ENCODE results near the gene HOXC9.

Gene HOXC9

DNA sequence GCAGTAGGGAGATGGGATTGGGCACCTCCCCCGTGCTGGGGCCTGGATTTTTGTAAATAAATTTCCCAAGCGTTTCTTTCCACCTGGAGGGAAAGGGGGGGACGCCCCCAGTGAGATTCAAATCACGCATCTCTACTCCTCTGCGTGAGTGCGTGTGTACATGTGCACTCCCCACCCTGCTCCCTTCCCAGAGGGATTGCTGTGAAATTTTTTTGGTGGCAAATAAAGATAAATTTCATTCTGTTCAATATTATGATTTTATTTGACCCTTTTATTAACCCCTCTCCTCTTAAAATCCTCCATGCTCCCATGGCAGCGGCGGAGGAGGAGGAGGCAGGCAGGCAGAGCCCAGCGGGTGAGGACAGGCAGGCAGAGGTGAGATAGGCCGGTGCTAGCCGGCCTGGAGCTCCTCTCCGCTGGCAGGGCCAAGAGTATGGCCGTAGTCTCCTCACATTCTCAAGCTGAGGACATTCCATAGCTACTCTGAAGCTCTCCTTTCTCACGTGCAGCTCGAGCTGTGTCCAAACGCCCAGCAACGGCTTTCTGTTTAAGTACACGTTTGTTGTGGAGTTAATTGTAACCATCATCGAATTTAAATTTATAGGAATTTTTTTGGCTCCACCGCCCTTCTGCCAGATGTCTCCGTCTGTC, 23.7 kb upstream of the HOXC9 start:
- DNase-seq = no peak

DNA sequence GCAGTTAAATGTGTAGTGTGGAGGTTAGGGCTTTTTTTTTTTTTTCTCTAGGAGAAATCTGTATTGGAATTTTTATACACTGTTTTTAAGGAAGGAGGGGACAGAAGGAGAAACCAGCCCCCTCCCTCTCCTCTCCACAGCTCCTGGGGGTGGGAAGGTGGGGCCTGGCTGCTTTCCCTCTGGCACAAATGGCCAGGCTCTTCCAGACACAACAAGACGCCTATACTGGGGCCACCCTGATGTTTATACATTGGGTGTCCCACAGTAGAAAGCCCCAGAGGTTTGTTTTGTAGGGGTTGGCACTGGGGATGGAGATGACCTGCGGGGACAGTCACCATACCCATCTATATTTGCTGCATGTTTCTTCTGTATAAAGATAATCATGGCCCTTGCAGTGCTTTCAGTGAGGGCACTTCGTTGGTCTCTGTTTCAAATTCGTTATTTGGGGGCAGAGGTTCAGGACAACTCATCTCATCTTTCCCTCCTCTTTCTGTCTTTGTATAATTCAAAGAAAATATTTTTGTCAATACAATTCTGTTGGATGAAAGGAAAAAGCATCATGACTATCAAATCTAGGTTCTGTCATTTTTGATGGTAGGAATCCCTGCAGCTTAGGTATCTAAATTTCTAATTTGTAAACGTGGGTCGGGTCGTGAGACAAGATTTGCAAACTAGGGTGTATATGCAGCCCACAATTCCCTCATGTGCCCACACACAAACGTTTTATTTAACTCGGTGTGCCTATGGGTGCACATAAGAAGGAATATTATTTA, 23.0 kb upstream of the HOXC9 start:
- no peak for DNase-seq

DNA sequence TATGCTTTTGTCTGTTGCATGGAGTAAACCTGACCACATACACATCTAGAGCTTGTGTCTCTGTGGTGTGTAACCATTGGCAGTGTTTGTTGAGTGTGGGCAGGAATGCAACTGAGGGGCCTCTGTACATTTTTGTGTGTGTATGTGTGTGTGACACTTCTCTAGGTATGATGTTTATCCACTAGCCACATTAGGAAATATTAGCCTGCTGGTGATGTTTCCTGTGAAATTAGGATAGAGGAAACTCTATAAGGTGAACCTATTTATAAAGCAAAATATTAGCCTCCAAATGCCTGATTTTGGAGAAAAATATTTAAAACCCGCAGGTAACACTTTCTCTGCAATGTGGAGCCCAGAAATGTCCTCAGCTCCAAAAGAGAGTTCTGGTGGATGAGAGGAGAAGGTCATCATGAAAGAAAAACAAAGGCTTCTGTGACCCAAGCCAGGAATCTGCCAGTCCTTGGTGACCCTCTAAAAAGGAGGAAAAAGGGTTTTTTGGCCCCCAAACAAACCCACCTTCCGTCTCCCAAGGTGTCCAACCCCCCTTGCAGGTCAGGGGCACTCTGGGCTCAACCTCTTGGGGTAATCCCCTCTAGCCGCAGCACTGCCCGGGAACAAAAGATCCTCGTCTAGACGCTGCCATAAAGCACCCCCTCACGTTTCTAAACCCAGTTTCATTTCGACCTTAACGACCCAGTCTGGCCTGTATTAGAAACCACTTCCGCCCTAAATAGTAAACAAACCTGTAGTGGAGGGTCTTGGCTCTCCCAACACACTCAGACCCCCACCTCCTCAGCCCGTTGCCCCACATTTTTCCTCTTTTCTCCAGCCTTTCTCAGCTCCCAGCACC, 22.1 kb upstream of the HOXC9 start:
- no peak for DNase-seq

DNA sequence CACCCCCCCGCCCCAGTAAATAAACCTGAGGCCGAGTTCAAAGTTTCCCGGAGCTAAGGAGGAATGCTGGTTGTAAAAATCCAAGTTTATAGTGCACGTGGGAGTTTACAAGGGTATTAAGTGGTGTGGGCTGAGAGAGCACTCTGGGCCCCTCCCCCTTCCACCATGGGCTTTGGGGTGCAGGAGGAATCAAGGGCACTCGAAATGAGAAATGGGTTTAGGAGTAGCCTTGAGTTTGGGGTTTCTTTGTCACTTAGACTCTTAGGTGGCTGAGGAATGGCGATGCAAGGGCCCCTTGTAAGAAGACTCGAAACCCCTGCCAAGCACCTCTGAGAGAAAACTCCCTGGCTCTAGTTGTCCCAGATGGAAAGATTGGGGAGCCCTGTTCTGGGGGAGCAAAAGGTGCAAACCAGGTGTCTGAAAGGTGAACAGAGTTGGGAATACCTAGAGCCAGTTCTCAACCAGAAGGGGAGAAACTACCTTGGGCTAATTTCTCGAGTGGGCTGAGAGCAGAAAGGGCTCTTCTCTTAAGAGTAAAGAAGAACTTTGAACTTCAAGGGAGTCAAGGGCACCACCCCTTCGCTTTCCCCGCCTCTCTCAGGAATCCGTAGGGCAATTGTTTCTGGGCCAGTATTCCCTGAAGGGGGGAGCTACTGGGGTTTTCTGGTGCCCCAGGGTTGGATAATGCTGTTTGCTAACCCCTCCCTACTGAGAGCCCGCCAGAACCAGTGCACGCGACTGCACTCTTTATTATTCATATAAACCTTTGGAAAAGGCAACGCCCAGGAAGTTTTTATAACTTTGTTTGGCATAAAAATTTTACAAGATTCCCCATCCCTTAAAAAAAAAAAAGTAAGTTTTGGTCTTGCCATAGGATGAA, 21.2 kb upstream of the HOXC9 start:
- DNase-seq = no peak

DNA sequence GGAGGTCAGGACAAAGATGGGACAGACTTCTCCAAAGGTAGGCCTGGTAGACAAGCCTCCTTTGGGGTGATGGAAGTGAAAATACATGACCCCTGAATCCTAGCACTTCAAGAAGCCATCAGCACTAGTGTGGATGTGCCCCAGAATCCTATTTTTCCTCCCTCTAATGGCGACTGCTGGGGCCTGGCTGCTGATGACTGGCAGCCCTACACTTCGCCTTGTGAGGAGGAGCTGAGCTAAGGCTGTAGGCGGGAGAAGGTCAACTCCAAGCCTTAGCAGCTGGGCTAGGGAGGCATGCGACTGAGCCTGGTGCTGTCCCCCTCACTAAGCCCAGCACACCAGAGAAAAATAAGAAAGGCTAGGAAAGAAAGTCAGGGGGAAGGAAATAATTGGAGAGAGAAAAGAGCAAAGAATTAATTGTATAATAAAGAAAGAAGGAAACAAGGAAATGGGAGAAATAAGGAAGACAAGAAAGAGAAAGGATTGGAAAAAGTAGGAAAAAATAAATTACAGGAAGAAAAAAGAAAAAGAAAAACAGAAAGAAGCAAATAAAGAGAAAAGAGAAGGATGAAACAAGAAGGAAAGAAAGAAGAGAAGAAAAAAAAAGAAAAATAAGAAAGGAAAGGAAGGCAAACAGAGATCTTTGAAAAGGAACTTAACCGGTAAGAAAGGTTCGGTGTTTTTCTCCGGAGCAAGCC, 19.7 kb upstream of the HOXC9 start:
- no peak for DNase-seq

DNA sequence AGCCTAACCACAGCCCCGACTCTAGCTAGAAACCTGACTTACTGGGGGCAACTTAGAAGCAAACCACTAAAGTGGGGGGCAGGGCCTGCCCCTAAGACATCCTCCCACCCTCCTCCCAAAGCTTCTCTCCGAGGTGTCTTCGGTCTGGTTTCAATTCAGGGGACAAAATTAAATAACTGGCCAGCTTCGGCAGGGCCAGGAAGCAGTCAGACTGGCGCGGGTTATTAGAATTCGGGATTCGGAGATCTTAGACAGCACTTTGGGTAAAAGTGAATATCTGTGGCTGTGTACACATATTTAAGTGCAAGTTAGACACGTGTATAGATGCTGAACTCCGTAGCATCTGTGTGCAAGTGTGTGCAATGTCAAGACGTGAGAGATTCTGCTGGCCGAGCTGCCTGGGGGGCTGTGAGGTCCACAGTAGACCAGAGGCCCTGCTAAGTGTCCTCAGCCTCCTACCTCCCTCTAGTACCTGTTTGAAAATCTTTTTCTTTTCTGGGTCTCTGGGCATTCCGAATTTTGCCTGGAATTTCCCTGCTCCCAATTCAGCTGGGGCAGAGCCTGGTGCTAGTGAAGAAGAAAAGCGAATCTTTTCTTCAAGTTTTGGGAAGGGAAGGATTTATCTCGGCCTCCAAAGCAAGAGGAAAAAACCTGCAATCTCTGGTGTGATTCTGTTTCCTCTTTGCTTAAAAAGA, 19.0 kb upstream of the HOXC9 start:
- DNase-seq = no peak

DNA sequence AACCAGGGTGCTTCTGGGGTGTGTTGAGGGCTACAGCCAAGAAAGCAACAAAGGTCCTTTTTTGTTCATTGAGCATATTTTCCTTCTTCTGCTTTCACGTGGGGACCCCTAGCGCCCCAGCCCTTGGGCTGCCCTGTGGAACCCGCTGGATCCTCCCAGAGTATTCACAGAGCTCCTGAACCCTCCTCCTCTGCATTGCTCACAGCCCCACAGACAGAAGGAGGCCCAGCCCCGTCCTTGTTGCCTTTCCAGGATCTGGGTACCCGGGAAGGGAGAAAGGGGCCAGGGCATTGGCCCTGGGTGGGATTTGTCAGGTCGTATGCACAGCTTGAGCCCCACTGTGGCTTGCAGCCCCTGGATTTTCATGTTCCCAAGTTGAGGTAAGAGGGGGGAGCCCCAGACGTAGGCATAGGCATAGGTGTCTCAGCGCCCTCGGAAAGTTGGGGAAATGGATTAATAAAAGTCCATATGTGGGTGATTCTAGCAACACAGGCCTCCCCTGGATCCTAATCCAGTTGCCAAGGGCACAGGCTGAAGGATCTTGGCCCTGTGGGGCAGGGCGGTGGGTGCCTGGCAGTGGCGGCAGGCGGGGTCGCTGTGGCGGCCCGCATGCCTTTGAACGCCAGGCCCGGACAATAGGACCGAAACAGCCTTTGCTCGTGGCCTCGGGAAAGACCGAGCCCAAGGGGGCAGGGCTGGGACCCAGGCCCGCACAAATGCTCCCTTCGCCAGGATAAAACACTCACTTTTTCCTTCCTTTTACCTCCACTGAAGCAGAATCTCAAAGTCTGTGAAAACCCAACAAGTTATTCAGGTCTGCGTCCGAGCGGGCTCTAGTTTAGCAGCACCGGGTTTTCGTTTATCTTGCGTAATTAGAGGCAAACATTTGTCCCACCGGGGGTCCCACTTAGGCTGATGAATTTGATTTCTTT, 18.1 kb upstream of the HOXC9 start:
- no peak for DNase-seq

DNA sequence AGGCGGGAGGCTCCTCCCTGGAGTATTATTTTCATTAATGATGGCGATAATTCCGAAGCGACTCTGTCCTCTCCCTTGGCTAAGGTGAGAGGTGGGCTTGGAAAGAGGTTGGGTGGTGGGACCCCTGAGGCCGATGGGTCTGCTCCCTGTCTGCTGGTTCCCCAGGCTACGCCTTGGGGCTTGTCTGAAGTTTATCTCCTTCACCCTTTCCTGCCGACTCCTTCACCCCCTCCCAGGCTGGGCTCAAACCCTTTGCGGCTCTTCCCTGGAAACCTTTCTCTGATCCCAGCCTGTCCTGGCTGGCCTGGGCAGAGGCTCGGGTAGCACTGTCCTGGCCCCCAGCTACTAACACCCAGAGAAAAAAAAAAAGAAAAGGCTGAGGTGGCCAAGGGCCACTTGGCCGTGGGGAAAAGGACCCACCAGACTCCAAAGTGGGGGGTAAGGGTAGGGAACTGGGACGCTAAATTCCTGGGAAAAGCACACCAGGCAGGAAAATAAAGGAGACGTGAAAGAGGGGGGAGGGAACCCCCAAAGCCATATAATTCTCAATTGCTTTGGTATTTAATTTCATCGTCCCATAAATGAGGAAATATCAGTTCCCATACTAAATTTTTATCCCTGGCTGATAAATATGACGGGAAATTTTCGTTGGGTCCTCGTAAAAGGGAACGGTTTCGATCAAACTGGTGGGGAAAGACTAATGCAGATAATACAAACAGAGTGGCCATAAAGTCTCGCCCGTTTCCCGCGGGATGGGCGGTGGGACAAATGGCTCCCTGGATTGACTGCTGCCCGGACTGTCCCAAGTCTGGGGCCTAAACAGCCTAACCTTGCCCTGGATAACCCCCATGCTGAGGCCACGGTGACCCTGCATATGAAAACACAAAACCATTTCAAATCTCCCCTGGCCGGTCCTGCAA, 17.1 kb upstream of the HOXC9 start:
- no peak for DNase-seq

DNA sequence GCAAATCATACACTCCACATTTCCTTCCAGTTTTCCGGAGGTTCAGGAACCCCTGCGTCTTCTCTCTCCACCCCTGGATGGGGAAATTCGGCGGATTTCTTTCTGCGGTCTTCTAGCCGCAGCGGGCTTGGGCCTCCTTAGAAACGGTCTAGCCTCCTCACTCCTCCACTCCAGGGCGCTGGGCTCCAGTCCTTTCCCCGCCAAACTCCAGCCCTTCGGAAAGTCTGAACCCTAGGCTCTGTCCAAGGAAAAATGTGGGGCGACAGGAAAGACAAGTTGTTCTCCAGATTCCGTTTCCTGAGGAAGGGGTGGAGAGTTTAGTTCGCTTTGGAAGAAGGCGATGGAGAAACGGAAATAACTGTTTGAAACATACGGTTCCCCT, 16.4 kb upstream of the HOXC9 start:
- DNase-seq = no peak

DNA sequence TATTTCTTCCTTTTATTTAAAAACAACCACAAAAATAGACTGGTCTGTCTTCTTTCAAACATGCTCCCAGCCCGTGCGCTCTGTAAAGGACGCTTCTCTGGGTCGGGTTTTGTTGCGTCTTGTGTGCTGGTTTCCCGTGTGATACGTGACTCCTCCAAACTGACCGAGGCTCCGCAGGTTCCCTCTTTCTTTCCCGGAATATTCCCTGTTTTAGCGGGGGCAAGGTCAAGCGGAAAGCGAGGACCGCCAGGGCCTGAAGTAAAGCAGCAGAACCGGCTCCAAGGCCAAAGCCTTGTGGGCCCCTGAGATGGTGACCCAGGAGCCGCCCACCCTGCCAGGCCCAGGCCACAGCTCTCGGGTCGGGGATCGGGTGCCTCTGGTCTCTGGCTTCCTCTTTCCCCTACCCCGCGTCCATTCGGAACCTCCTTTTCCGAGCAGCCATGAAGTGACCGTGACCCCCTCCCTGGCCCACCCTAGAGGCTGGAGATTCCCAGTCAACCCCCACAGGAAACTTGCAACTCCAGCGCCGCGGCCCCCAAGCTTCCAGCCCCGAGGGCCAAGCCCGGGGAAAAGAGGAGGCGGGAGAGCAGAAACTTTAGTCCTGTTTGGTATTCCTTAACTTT, 15.9 kb upstream of the HOXC9 start:
- no peak for DNase-seq

DNA sequence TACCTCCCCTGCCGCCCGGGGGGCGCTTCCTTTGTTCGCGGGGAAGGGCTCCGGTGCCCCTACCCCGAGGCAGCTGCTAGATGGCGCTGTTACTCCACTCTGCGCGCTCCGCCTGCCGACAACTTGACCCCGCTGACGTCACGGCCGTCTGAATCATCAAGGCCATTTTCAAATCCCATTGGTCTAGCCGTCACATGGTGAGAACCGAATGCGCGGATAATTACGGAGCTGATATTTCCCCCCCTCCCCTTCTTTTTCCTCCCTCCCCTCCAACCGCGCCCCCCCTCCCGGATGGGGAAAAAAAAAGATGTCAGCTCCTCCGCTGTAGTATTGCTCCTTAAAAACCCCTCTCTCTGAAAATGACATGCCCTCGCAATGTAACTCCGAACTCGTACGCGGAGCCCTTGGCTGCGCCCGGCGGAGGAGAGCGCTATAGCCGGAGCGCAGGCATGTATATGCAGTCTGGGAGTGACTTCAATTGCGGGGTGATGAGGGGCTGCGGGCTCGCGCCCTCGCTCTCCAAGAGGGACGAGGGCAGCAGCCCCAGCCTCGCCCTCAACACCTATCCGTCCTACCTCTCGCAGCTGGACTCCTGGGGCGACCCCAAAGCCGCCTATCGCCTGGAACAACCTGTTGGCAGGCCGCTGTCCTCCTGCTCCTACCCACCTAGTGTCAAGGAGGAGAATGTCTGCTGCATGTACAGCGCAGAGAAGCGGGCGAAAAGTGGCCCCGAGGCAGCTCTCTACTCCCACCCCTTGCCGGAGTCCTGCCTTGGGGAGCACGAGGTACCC, 14.9 kb upstream of the HOXC9 start, which contains the start of gene HOXC10:
Gene HOXC10, plus strand, starts transcription at position 246 of the 791 bp plus-strand sequence. Its CDS starts 114 bp downstream, at position 360.
- peak; percentile 68 for DNase-seq

DNA sequence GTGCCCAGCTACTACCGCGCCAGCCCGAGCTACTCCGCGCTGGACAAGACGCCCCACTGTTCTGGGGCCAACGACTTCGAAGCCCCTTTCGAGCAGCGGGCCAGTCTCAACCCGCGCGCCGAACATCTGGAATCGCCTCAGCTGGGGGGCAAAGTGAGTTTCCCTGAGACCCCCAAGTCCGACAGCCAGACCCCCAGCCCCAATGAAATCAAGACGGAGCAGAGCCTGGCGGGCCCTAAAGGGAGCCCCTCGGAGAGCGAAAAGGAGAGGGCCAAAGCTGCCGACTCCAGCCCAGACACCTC, 14.3 kb upstream of the HOXC9 start:
- no peak for DNase-seq

DNA sequence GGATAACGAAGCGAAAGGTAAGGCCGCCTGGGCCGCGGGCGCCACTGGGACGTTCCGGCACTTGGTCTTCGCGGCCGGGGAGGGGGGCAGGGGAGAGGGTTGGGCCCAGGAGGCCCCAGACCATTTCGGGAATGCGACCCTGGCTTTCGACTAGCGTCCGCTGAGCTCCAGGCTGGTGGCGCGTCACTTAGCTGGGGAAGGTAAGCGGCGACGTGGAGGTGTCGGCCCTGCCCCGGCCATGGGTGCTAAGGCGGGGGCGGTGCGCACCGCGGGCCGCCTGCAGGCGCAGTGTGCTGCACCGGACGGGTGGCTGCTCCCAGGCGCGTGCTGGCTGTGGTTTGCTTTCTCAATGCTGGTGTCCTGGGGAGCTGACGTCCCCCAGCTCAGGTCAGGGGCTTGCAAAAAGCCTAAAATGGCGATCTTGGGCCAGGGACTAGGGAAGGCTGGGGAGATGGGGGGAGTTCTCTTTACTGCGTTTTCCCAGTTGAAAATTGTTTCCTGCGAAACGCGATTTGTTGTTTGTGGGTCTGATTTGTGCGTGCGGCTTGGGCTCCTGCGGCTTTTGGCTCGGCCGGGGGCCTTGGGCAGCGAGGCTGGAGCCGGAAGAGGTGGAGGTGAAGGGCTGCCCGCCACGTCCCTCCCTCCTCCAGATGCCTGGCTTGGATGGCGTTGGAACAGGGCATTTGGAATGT, 13.8 kb upstream of the HOXC9 start:
- DNase-seq = no peak

DNA sequence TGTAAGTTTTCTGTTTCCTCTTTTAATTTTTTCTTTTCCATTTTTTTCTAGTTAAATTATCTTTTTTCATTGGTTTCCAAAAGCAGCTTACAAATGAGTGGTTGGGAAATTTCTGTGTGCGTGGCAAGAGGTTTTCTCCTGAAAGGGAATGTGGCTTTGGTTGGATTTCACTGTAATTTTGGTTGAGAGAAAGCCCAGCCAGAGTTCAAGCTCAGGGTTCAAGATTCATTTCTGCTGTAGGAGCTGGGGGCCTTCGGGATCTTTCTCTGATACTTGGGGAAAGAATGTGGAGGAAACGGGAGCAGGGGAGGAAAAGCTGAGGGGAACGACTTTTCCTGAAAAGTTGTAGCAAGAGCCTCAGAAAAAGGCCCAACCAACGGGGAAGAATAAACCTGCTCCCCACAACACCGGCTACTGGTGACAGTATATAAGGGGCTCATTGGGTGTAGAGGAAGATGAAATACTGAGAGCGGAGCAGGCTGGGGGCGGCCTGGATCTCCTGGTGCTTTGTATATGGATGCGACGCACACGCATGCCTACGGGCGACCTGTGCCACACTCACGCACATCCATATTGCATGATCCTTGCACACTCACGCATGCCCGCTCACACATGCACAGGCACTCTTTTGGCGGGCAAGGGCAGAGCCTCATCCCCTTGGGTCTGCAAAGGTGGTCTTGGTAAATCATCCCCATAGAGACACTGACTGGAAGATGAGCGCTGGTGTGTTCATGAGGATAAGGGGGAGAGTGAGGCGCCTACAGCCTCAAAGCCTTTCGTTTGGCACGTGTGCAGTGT, 13.1 kb upstream of the HOXC9 start:
- DNase-seq = no peak

DNA sequence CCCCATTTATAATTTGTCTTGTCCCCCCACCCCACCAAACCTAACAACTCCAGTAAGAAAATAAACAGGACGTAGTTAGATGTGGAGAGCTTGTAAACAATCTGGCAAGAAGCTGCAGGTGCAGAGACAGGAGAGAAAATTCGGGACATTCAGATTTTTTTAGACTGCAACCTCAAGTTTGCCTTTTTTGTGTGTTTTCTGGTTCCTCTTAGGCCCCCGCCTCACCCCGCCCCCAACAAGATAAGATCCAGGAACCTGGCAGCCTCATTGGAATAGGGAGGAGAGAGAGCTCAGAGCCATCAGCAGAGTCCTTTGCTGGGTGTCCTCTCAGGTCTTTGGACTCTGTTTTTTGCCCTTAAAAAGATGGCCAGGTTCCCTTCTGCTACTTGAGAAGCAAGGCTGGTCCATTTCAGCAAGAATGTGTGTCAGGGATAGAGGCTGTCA, 12.2 kb upstream of the HOXC9 start:
- no peak for DNase-seq

DNA sequence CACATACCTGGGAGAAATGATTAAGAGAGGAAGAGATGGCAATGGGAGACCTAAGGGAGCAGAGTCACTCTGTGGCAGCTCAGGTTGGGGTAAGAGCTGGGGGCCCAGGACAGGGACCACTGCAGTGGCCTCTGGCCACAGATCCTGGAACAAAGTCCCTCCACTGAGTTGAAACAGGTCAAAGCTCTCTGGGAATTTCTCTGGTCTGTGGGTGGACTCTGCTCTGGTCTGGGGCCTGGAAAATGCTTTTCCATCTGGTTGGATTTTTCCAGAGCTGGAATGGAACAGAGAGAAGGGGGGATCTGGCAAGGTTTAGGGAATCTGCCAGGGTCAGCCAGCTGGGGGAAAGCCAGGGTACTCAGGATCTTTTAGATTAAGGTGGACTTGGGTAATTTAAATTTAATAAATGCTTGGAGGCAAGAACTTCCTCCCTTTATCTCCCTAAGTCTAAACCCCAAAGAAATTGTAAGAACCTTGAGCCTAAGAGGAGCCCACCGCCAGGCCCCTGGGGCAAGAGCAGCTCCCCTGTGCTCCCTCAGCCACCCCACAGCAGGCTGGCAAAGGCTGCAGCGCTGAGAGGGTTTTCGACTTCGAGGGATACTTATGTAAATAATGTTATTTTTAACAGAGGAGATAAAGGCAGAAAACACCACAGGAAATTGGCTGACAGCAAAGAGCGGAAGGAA, 11.3 kb upstream of the HOXC9 start:
- DNase-seq = no peak
